GM12878 (cell line): ENCODE data around the gene RHOF. TPM values are rescaled to one million over a fixed set of nuclear protein-coding genes. Genes with fewer than 3 reads are reported as not detected.
A peak's percentile ranks its signal among the peaks of the same experiment; 100 is the strongest.

Experiments used
- ASH2L ChIP-seq: fragments of 300-600, 200-600 bp; sonication (generic); IDR thresholded peaks from 2 replicates; pipeline ENCODE4 v1.6.1; 2017; ENCODE audit warnings: low read depth, mild to moderate bottlenecking, borderline replicate concordance
- ATF3 ChIP-seq: IDR thresholded peaks from 2 replicates; pipeline ENCODE4 v1.6.1; 2011; ENCODE audit warnings: low read depth, mild to moderate bottlenecking, low read length, moderate library complexity, borderline replicate concordance; ENCODE audit errors: extremely low read depth
- CREM ChIP-seq: IDR thresholded peaks from 2 replicates; pipeline ENCODE4 v1.6.1; 2014; ENCODE audit warnings: antibody characterized with exemption, low read depth
- JUND ChIP-seq: IDR thresholded peaks from 2 replicates; pipeline ENCODE4 v1.6.1; 2012; ENCODE audit warnings: low read depth, mild to moderate bottlenecking, low read length, improper control_type of control experiment, moderate library complexity
- MEF2A ChIP-seq: IDR thresholded peaks from 2 replicates; pipeline ENCODE4 v1.6.1; 2011; ENCODE audit warnings: low read depth, mild to moderate bottlenecking, low read length, moderate library complexity; ENCODE audit not compliant: insufficient read depth
- PML ChIP-seq: IDR thresholded peaks from 2 replicates; pipeline ENCODE4 v1.6.1; 2012; ENCODE audit warnings: low read length, inconsistent platforms
- SMC3 ChIP-seq: IDR thresholded peaks from 2 replicates; pipeline ENCODE4 v1.6.1; 2011; ENCODE audit warnings: low read length, improper control_type of control experiment, borderline replicate concordance
- ZBTB33 ChIP-seq: fragments of 450-650 bp; IDR thresholded peaks from 2 replicates; pipeline ENCODE4 v1.6.1; 2017; ENCODE audit warnings: mild to moderate bottlenecking
- ZNF687 ChIP-seq: fragments of 450-650 bp; IDR thresholded peaks from 2 replicates; pipeline ENCODE4 v1.6.1; 2017; ENCODE audit warnings: mild to moderate bottlenecking, moderate library complexity
- polyA plus RNA-seq, 11 experiments: library from polyadenylated mRNA; depleted of rRNA in 4 of 11; unstranded in 6 of 11; stranded (reverse) in 5 of 11; fragments of >200 nt; fragmentation: Nextera tagmentation in 4 of 11; fragmentation: Illumina TruSeq in 1 of 11; extraction: Ambion mirVana in 4 of 11; extraction: Trizol in 1 of 11; gene quantifications; 1 replicate in 1 of 11; 2 replicates in 10 of 11; pipeline versions ENCODE4 v1.2.1 to v1.2.3, GENCODE V29; 2011 to 2016; ENCODE audit warnings: inconsistent platforms in 2 of 11, missing spikeins in 2 of 11, low read depth in 1 of 11
- total RNA-seq, 4 experiments: library from RNA; depleted of rRNA in 3 of 4; stranded (reverse); fragments of >200 nt in 3 of 4; fragmentation: Illumina TruSeq in 1 of 4; extraction: Trizol in 1 of 4; gene quantifications; 2 replicates each; pipeline versions ENCODE4 v1.2.1 to v1.2.3, GENCODE V29; 2013 to 2021

RHOF gene
- total and polyA plus RNA-seq, 10 of the 15 experiments (the other 5 are each of a cell fraction or from before 2014, with no cell fraction given) = 6.1 to 78.7 (median 39.7) TPM

GRCh38 chr12:121781998-121782979 lies 11.2 kb downstream of the RHOF start (continued):
- no peak for TF ChIP-seq ATF3
- TF ChIP-seq ZNF687 = no peak
- 0 out of 2 replicates have a peak, but pooled peaks have one; percentile 24 for TF ChIP-seq MEF2A
- TF ChIP-seq SMC3 = no peak
- peak; percentile 23; the same call in 1 of the 2 replicates for TF ChIP-seq CREM
- TF ChIP-seq PML = peak; percentile 63; the same call in 1 of the 2 replicates
- no peak for TF ChIP-seq JUND
- TF ChIP-seq ZBTB33 = no peak
- TF ChIP-seq ASH2L = no peak
